Panc1 (cell line): ENCODE results near the gene SRPX2.

Source experiments
- CTCF ChIP-seq: fragments of 450-650 bp; IDR thresholded peaks from 2 replicates; pipeline ENCODE4 v1.5.1; 2017; ENCODE audit warnings: mild to moderate bottlenecking
- POLR2AphosphoS5 ChIP-seq: IDR thresholded peaks from 2 replicates; pipeline ENCODE4 v1.6.1; 2012; ENCODE audit warnings: mild to moderate bottlenecking, low read depth, low read length, moderate library complexity
- SIN3A ChIP-seq: IDR thresholded peaks from 2 replicates; pipeline ENCODE4 v1.6.1; 2012; ENCODE audit warnings: low read depth, mild to moderate bottlenecking, low read length, moderate library complexity, borderline replicate concordance; ENCODE audit not compliant: insufficient read depth
- TCF7L2 ChIP-seq: IDR thresholded peaks from 2 replicates; pipeline ENCODE4 v1.6.1; 2011; ENCODE audit warnings: mild to moderate bottlenecking, low read depth, low read length, inconsistent platforms

DNA sequence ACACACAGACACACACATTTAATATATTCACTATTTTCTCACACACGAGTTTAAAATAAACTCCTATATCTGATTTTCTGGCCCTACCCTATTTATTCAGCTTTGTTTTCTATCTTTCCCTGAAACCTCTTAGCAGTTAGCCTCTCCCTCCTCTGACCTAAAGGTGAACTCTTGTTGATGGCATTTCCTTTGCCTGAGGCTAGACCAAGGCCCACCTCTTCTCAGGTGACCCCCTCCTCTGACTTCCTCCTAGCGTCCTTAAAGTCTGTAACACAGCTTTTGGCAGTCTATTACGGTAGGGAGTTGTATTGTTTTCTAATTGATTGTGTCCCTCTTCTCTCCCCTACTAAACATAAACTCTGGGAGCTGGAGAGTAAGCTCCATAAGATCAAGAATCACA is 1.7 kb upstream of the SRPX2 start:
- TF ChIP-seq CTCF (no peak), POLR2AphosphoS5 (no peak), SIN3A (no peak), TCF7L2 (no peak)
